Retinal pigment epithelial cell (primary cell): ENCODE measurements around the gene RAF1.
"Not testable (repeated sequence)": the region's sequence is repeated elsewhere in the genome, so short reads cannot be mapped to it uniquely, and the experiment has no call there.

Source experiments
- DNase-seq: peaks from one replicate; pipeline ENCODE4 v3.0.0-alpha.2; 2010; ENCODE audit warnings: low read depth
- H3K4me3 ChIP-seq: 2 replicates; pipeline ENCODE4 v1.5.1; 2011; ENCODE audit warnings: mild to moderate bottlenecking, low read length, control low read depth, moderate library complexity
- CTCF ChIP-seq: conservative IDR thresholded peaks from 2 replicates; pipeline ENCODE4 v1.5.1; 2011; ENCODE audit warnings: low read depth, low read length, control low read depth, inconsistent platforms

Gene RAF1

GRCh38 chr3:12655701-12656100, 8.2 kb downstream of the RAF1 start:
- TF ChIP-seq CTCF: no peak
- no peak for DNase-seq
- no peak overlapping the region for H3K4me3 ChIP-seq

- no peak for TF ChIP-seq CTCF
- H3K4me3 ChIP-seq: no peak overlapping the region
- no peak for DNase-seq
Observed at GRCh38 chr3:12653747-12654146, 10.2 kb downstream of the RAF1 start.

- no peak for DNase-seq
- no peak overlapping the region for H3K4me3 ChIP-seq
- TF ChIP-seq CTCF: no peak
Observed at GRCh38 chr3:12648384-12648959, 15.4 kb downstream of the RAF1 start.

- no peak for TF ChIP-seq CTCF
- H3K4me3 ChIP-seq: no peak overlapping the region
- no peak for DNase-seq
Observed at GRCh38 chr3:12644331-12644937, 19.5 kb downstream of the RAF1 start.

GRCh38 chr3:12643724-12644123, 20.2 kb downstream of the RAF1 start:
- no peak for DNase-seq

GRCh38 chr3:12643010-12643380, 20.9 kb downstream of the RAF1 start:
- H3K4me3 ChIP-seq: no peak overlapping the region
- no peak for DNase-seq
- no peak for TF ChIP-seq CTCF

More at GRCh38 chr3:12643724-12644123, 20.2 kb downstream of the RAF1 start:
- no peak overlapping the region for H3K4me3 ChIP-seq
- no peak for TF ChIP-seq CTCF

- H3K4me3 ChIP-seq: not testable (repeated sequence)
Observed at GRCh38 chr3:12640853-12641252, 23.1 kb downstream of the RAF1 start.

More at GRCh38 chr3:12640853-12641252, 23.1 kb downstream of the RAF1 start:
- not testable (repeated sequence) for DNase-seq
